ENCODE measurements around the gene BCL10.

DNA sequence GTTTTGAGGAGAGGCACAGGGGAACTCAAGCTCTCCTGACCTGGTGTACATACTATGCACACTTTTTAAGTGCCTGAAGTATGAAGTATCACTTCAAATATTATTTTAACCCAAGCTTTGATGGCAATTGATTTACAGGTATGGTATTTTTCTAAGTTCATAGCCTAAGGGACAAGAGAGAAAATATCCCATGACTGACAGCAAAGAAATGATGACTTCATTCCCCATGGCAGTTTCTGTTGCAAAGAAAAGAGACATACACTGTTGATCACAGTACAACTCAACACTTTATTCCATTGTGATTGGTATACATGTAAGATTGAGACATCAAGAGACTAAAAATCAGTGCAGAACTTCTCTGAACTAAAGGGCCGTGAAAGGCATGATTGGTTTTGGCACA lies 41.8 kb upstream of the BCL10 start:
- TF ChIP-seq, protein P1, sequence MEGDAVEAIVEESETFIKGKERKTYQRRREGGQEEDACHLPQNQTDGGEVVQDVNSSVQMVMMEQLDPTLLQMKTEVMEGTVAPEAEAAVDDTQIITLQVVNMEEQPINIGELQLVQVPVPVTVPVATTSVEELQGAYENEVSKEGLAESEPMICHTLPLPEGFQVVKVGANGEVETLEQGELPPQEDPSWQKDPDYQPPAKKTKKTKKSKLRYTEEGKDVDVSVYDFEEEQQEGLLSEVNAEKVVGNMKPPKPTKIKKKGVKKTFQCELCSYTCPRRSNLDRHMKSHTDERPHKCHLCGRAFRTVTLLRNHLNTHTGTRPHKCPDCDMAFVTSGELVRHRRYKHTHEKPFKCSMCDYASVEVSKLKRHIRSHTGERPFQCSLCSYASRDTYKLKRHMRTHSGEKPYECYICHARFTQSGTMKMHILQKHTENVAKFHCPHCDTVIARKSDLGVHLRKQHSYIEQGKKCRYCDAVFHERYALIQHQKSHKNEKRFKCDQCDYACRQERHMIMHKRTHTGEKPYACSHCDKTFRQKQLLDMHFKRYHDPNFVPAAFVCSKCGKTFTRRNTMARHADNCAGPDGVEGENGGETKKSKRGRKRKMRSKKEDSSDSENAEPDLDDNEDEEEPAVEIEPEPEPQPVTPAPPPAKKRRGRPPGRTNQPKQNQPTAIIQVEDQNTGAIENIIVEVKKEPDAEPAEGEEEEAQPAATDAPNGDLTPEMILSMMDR (IDR thresholded peaks at IDR 0.05), result no peak
- TF ChIP-seq POLR2A (IDR thresholded peaks at IDR 0.05), result no peak
- TF ChIP-seq POLR2AphosphoS5 (IDR thresholded peaks at IDR 0.05), result no peak
- no peak for TF ChIP-seq EP300 (IDR thresholded peaks at IDR 0.05)
